Cardiac fibroblast (primary cell): ENCODE results near the gene ADNP.

ENCODE experiments used
- DNase-seq, 2 donors: peaks; one replicate each; pipeline versions ENCODE4 v3.0.0 to v3.0.0-alpha.2; 2010; ENCODE audit warnings: low read depth in 2 of 2
- H3K4me3 ChIP-seq, 2 donors: replicated peaks in 1 of 2; 1 replicate in 1 of 2; 2 replicates in 1 of 2; pipeline ENCODE4 v1.5.1; 2011; ENCODE audit warnings: low read depth in 2 of 2, low read length in 2 of 2, mild to moderate bottlenecking in 2 of 2, moderate library complexity in 1 of 2
- CTCF ChIP-seq: IDR thresholded peaks from one replicate; pipeline ENCODE4 v1.5.1; 2011; ENCODE audit warnings: low read depth, mild to moderate bottlenecking, low read length, inconsistent platforms

ADNP gene

DNA sequence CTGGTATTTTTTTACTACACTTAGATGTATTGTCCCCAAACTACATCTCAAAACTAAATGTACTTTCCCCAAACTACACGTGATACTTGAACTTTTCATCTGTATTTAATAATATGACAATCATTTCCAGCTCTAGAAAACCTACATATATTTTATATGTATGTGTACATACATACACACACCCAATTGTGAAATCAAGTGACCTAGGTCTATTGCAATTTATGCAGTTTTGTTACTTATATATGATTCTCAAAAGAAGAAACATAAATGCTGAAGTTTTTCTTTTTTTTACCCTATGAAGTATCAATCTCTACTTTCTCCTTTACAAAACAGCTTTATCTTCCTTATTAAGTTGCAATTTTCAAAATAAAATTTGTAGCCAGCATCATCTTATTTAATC is 4.7 kb downstream of the ADNP start:
- no peak for DNase-seq
- no peak for TF ChIP-seq CTCF
- no peak overlapping the region for H3K4me3 ChIP-seq

- TF ChIP-seq CTCF = no peak
- H3K4me3 ChIP-seq = no peak overlapping the region
- no peak for DNase-seq
Measured at GRCh38 chr20:50924261-50924920, 6.8 kb downstream of the ADNP start.

GRCh38 chr20:50921803-50922501 is 9.3 kb downstream of the ADNP start:
- no peak for TF ChIP-seq CTCF
- DNase-seq = no peak

DNA sequence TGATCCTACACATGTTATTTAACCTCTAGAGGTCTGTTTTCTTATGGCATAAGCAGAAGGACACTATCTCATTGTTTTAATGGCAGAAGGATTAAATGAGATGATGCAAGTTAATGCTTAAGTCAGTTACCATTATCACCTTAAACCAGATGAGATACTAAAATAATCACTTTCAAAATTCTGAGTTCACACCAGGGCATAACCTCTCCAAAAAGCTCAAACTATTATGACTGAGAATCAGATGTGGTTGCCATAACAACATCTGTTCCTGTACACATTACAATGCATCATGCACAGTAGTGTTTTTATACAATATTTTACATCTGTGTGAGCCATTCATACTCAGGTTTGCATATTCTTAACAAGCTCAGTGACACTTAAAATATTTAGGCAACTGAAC is 10.2 kb downstream of the ADNP start:
- no peak for TF ChIP-seq CTCF
- peak; percentile 55 to 59 for DNase-seq
- H3K4me3 ChIP-seq = no peak overlapping the region

More at GRCh38 chr20:50921803-50922501, 9.3 kb downstream of the ADNP start:
- no peak overlapping the region for H3K4me3 ChIP-seq

DNA sequence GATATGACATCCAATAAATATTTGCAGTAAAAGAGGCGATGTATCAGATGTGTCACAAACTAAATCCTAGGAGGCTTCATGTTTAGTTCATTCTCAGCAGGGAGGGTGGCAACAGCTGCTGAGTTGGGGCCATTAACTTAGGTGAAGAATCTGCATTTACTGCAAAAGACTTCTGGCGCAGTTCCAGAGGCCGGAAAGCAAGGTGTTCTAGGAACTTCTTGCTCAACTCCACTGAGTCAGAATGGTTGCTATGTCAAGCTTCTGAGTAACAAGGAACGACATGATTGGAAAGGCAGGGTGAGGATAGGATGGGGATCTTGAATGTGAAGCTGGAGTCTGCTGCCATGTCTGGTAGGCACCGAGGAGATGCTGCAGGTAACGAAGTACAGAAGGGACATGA is 11.7 kb downstream of the ADNP start:
- peak; percentile 77 to 95 for DNase-seq
- H3K4me3 ChIP-seq = no peak overlapping the region
- no peak for TF ChIP-seq CTCF

DNA sequence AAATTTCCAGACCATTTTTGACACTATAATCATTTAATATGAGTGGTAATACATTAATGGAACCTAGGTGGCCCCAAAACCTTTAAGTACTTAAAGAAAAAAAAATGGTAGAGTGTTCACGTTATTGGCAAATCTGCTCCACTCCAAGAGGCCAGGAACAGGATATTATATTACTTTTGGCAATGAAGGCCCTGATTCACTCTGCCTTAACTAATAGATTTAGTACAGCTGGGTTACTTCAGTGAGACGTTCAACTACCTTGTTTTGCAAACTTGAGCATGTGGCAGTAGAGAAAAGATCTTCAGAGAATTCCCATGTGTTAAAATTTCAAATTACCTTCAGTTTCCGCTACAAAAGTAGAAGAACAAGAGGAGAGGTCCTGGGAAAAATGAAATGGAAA is 12.8 kb downstream of the ADNP start:
- no peak overlapping the region for H3K4me3 ChIP-seq
- DNase-seq = peak; percentile 63 to 72
- no peak for TF ChIP-seq CTCF
